Measurements from ENCODE around the gene GPC6. TPM values are rescaled to one million over a fixed set of nuclear protein-coding genes. Genes with fewer than 3 reads are reported as not detected.

Gene GPC6
- polyA plus RNA-seq, 2 of the 4 experiments (the other 2 are of a cell fraction), result 8.0 to 14.4 TPM

DNA sequence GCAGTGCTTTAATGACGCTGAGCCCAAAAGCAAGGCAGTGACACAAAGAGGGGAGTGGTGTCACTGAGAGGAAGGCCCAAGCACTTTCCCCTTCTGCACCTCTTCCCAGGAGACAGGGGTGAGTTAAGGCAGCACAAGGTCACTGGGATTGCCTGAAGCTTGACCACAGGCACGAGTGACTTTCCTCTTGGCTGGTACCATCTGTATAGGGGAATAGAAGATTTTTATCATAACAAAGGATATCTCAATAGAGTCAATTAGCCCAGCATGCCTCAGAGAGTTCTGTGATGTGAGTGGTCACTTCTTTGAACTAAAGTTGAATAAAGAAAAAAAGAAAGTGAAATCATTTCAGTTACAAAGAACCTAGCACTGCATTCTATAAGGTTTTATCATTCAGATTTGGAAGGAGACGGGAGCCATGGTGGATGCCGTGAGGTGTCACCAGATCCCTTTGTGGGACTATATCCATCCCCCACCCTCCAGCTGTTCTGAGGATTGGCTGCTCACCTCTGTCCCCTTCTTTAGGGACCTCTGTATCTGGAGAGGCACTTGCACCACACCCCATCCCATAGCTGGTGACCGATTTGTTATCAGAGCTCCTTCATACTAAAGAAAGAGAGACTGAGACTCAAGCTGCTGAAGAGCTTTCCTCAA is 961.7 kb downstream of the GPC6 start:
- H3K9me3 ChIP-seq, result no peaks in the 10 kb centered on the region
- ChIA-PET POLR2A (no interaction called here), CTCF (no interaction called here)
- H3K4me3 ChIP-seq, result no peak overlapping the region
- FAIRE-seq, result no peak
- no peak overlapping the region for H3K4me2 ChIP-seq
- DNase-seq (ENCODE audit: low read depth in 1 of 2, low spot score in 1 of 2), result no peak
- TF ChIP-seq KDM5A (IDR thresholded peaks at IDR 0.05) (no peak), ESRRA (IDR thresholded peaks at IDR 0.05; ENCODE audit: borderline replicate concordance, low read length) (no peak), USF2 (IDR thresholded peaks at IDR 0.05) (no peak), MYC (IDR thresholded peaks at IDR 0.05; ENCODE audit: borderline replicate concordance, low read length) (no peak), JUN (IDR thresholded peaks at IDR 0.05) (no peak), KDM1A (IDR thresholded peaks at IDR 0.05; ENCODE audit: low read depth) (no peak), ZC3H11A (IDR thresholded peaks at IDR 0.05) (no peak), HOXB13 (CRISPR knock-in tag; IDR thresholded peaks at IDR 0.05; ENCODE audit: low read depth) (no peak), CBX2 (IDR thresholded peaks at IDR 0.05; ENCODE audit: borderline replicate concordance, low read depth) (no peak), NFE2L2 (conservative IDR thresholded peaks at IDR 0.05; ENCODE audit: low read length) (no peak), RFX5 (IDR thresholded peaks at IDR 0.05) (no peak), ZFP36 (IDR thresholded peaks at IDR 0.05; ENCODE audit: borderline replicate concordance, partially characterized antibody) (no peak), MAFK (IDR thresholded peaks at IDR 0.05; ENCODE audit: partially characterized antibody) (no peak), HOXB5 (CRISPR knock-in tag; IDR thresholded peaks at IDR 0.05) (no peak), POLR2A (IDR thresholded peaks at IDR 0.05; ENCODE audit: low read length) (no peak)
- TF ChIP-seq, protein P1, sequence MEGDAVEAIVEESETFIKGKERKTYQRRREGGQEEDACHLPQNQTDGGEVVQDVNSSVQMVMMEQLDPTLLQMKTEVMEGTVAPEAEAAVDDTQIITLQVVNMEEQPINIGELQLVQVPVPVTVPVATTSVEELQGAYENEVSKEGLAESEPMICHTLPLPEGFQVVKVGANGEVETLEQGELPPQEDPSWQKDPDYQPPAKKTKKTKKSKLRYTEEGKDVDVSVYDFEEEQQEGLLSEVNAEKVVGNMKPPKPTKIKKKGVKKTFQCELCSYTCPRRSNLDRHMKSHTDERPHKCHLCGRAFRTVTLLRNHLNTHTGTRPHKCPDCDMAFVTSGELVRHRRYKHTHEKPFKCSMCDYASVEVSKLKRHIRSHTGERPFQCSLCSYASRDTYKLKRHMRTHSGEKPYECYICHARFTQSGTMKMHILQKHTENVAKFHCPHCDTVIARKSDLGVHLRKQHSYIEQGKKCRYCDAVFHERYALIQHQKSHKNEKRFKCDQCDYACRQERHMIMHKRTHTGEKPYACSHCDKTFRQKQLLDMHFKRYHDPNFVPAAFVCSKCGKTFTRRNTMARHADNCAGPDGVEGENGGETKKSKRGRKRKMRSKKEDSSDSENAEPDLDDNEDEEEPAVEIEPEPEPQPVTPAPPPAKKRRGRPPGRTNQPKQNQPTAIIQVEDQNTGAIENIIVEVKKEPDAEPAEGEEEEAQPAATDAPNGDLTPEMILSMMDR (IDR thresholded peaks at IDR 0.05), result no peak
- no peaks in the 10 kb centered on the region for H3K4me1 ChIP-seq
- no peak for ATAC-seq
- H3K27ac ChIP-seq, result no peak overlapping the region
- WGBS (ENCODE audit: missing lambda C conversion rate), result 70% methylated on average over 5 of the region's 5 CpGs

GRCh38 chr13:94192431-94192975 is 965.9 kb downstream of the GPC6 start:
- WGBS (ENCODE audit: missing lambda C conversion rate), result 77% methylated on average over 3 of the region's 3 CpGs
- FAIRE-seq, result no peak
- Histone ChIP-seq H3K4me1 (no peaks in the 10 kb centered on the region), H3K4me3 (no peak overlapping the region), H3K4me2 (no peak overlapping the region), H3K9me3 (no peaks in the 10 kb centered on the region), H3K27ac (no peak overlapping the region)
- TF ChIP-seq SMC3 (IDR thresholded peaks at IDR 0.05), result peak; percentile 24; the same call in 1 of the 3 replicates
- TF ChIP-seq, protein P1 (IDR thresholded peaks at IDR 0.05), result peak; percentile 27; the same call in 2 of the 3 replicates
- TF ChIP-seq, protein P2, sequence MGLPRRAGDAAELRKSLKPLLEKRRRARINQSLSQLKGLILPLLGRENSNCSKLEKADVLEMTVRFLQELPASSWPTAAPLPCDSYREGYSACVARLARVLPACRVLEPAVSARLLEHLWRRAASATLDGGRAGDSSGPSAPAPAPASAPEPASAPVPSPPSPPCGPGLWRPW (IDR thresholded peaks at IDR 0.05), result no peak
- no peak for TF ChIP-seq EP300 (IDR thresholded peaks at IDR 0.05)
- peak; percentile 31 to 47; a peak in 4 of 5 replicates for TF ChIP-seq RAD21 (conservative IDR thresholded peaks at IDR 0.05 in 1 of 2, IDR thresholded peaks at IDR 0.05 in 1 of 2)
- ATAC-seq, result peak; percentile 39 to 60; a peak in 2 of 6 replicates
- POLR2A ChIA-PET, result no interaction called here
- CTCF ChIA-PET, result interaction anchor here (0.5 to 1.4 kb wide), 2 partner anchors 10 to 1741 kb away, joined by 3 read pairs; no protein-coding TSS in a partner anchor
- DNase-seq (ENCODE audit: low read depth in 1 of 2, low spot score in 1 of 2), result peak in 1 of 2 experiments; percentile 13

All from A549 (cell line).